Measurements from ENCODE around the gene ITGA8. TPM values are rescaled to one million over a fixed set of nuclear protein-coding genes. Genes with fewer than 3 reads are reported as not detected.
"Not testable (repeated sequence)": the region's sequence is repeated elsewhere in the genome, so short reads cannot be mapped to it uniquely, and the experiment has no call there.

Gene ITGA8
- polyA plus RNA-seq, 3 donors = not detected

DNA sequence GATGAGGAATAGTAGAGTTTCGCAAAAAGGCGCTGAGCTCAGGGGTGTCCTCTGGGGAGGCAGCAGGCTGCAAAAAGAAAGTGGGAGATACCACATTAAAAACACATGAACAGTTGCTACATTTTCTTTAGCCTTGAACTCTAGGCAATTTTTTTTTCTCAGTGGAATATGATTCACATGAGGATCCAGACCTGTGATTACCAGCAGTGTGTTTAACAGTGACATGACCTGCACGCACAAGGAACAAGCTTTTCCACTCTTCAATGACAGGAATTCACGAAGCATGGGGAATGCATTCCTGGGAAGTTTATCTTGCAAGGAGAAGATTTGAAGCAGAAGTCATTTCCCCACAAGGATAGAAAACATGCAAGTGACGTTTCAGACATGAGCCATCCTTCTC is 161.6 kb downstream of the ITGA8 start:
- H3K36me3 Mint-ChIP-seq = no peaks in the 10 kb centered on the region
- peaks cover 0 to 2% (median 0%) of the 10 kb centered on the region in 3 donors for H3K27me3 Mint-ChIP-seq (ENCODE audit: low read depth in 3 of 3)
- Histone ChIP-seq H3K4me2 (replicated peaks; ENCODE audit: extremely low read depth, low read length, poor library complexity, severe bottlenecking) (no peak overlapping the region), H3K4me1 (ENCODE audit: control insufficient read depth in 1 of 2, insufficient read depth in 2 of 2, low read length in 2 of 2) (no peaks in the 10 kb centered on the region), H3K79me2 (ENCODE audit: insufficient read depth, low read length) (no peaks in the 10 kb centered on the region), H3K4me3 (replicated peaks in 1 of 3; ENCODE audit: low read depth in 2 of 3, low read length in 3 of 3) (no peak overlapping the region), H3K9me3 (replicated peaks in 1 of 2; ENCODE audit: control insufficient read depth in 1 of 2, insufficient read depth in 1 of 2, low read length in 2 of 2) (no peaks in the 10 kb centered on the region), H4K20me1 (ENCODE audit: insufficient read depth, low read length) (no peaks in the 10 kb centered on the region), H3K27me3 (ENCODE audit: control insufficient read depth in 2 of 2, insufficient read depth in 2 of 2, low read length in 2 of 2) (no peaks in the 10 kb centered on the region), H3K36me3 (replicated peaks in 1 of 2; ENCODE audit: control insufficient read depth in 1 of 2, insufficient read depth in 2 of 2, low read length in 2 of 2) (no peaks in the 10 kb centered on the region), H2AFZ (ENCODE audit: insufficient read depth, low read depth, low read length, poor library complexity, severe bottlenecking) (no peak overlapping the region), H3K27ac (ENCODE audit: low read depth in 1 of 2, low read length in 2 of 2) (no peak overlapping the region), H3K9ac (ENCODE audit: insufficient read depth, low read length, poor library complexity, severe bottlenecking) (no peak overlapping the region)
- no peak overlapping the region for H3K27ac Mint-ChIP-seq
- DNase-seq = no peak
- WGBS (ENCODE audit: insufficient coverage) = 100% methylated on average over 1 of the region's 5 CpGs
- intact Hi-C loops (cut with micrococcal nuclease) = no loop called here
- no peak overlapping the region for H3K4me3 Mint-ChIP-seq
- TF ChIP-seq, protein P1, sequence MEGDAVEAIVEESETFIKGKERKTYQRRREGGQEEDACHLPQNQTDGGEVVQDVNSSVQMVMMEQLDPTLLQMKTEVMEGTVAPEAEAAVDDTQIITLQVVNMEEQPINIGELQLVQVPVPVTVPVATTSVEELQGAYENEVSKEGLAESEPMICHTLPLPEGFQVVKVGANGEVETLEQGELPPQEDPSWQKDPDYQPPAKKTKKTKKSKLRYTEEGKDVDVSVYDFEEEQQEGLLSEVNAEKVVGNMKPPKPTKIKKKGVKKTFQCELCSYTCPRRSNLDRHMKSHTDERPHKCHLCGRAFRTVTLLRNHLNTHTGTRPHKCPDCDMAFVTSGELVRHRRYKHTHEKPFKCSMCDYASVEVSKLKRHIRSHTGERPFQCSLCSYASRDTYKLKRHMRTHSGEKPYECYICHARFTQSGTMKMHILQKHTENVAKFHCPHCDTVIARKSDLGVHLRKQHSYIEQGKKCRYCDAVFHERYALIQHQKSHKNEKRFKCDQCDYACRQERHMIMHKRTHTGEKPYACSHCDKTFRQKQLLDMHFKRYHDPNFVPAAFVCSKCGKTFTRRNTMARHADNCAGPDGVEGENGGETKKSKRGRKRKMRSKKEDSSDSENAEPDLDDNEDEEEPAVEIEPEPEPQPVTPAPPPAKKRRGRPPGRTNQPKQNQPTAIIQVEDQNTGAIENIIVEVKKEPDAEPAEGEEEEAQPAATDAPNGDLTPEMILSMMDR (IDR thresholded peaks at IDR 0.05) = no peak
- H3K4me1 Mint-ChIP-seq = no peaks in the 10 kb centered on the region
- peaks cover 0 to 5% (median 1%) of the 10 kb centered on the region in 7 donors for H3K9me3 Mint-ChIP-seq

DNA sequence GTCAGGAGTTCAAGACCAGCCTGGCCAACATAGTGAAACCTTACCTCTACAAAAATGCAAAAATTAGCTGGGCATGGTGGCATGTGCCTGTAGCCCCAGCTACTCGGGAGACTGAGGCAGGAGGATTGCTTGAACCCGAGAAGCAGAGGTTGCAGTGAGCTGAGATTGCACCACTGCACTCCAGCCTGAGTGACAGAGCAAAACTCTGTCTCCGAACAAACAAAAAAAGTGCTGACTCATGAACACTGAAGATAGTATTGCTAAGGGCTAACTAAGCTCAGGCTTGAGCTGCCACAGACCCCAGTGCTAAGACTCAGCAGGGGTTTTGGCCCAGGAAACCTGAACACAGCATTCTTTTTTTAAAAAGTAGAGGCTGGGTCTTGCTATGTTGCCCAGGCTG is 162.6 kb downstream of the ITGA8 start:
- H3K4me2 ChIP-seq (replicated peaks; ENCODE audit: extremely low read depth, low read length, poor library complexity, severe bottlenecking); H3K36me3 Mint-ChIP-seq; H3K27ac ChIP-seq (ENCODE audit: low read depth in 1 of 2, low read length in 2 of 2); H3K27me3 Mint-ChIP-seq (ENCODE audit: low read depth in 3 of 3); H3K9me3 Mint-ChIP-seq; H3K27me3 ChIP-seq (ENCODE audit: control insufficient read depth in 2 of 2, insufficient read depth in 2 of 2, low read length in 2 of 2); intact Hi-C loops (cut with micrococcal nuclease); DNase-seq; H3K27ac Mint-ChIP-seq; H3K4me1 ChIP-seq (ENCODE audit: control insufficient read depth in 1 of 2, insufficient read depth in 2 of 2, low read length in 2 of 2); H3K9me3 ChIP-seq (replicated peaks in 1 of 2; ENCODE audit: control insufficient read depth in 1 of 2, insufficient read depth in 1 of 2, low read length in 2 of 2); H3K9ac ChIP-seq (ENCODE audit: insufficient read depth, low read length, poor library complexity, severe bottlenecking); H3K4me3 Mint-ChIP-seq; H2AFZ ChIP-seq (ENCODE audit: insufficient read depth, low read depth, low read length, poor library complexity, severe bottlenecking); H3K79me2 ChIP-seq (ENCODE audit: insufficient read depth, low read length); H4K20me1 ChIP-seq (ENCODE audit: insufficient read depth, low read length); H3K4me1 Mint-ChIP-seq; H3K36me3 ChIP-seq (replicated peaks in 1 of 2; ENCODE audit: control insufficient read depth in 1 of 2, insufficient read depth in 2 of 2, low read length in 2 of 2); H3K4me3 ChIP-seq (replicated peaks in 1 of 3; ENCODE audit: low read depth in 2 of 3, low read length in 3 of 3): not testable (repeated sequence)
- 52% methylated on average over 3 of the region's 3 CpGs for WGBS (ENCODE audit: insufficient coverage)
